DOHH2 (cell line): ENCODE results near the gene COL9A3.

Experiments
- EZH2phosphoT487 ChIP-seq: fragments of 200-600 bp; sonication (generic); IDR thresholded peaks from 2 replicates; pipeline ENCODE4 v1.6.1; 2017; ENCODE audit warnings: borderline replicate concordance, mild to moderate bottlenecking, antibody characterized with exemption, low read length, moderate library complexity, mixed read lengths
- TF ChIP-seq, protein P1 (sequence below): fragments of 200-600 bp; sonication (generic); IDR thresholded peaks from one replicate; pipeline ENCODE4 v1.5.1; 2014; ENCODE audit warnings: antibody characterized with exemption, mild to moderate bottlenecking, low read depth, low read length; ENCODE audit not compliant: poor library complexity, severe bottlenecking

- TF ChIP-seq, protein P1, sequence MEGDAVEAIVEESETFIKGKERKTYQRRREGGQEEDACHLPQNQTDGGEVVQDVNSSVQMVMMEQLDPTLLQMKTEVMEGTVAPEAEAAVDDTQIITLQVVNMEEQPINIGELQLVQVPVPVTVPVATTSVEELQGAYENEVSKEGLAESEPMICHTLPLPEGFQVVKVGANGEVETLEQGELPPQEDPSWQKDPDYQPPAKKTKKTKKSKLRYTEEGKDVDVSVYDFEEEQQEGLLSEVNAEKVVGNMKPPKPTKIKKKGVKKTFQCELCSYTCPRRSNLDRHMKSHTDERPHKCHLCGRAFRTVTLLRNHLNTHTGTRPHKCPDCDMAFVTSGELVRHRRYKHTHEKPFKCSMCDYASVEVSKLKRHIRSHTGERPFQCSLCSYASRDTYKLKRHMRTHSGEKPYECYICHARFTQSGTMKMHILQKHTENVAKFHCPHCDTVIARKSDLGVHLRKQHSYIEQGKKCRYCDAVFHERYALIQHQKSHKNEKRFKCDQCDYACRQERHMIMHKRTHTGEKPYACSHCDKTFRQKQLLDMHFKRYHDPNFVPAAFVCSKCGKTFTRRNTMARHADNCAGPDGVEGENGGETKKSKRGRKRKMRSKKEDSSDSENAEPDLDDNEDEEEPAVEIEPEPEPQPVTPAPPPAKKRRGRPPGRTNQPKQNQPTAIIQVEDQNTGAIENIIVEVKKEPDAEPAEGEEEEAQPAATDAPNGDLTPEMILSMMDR = no peak
- TF ChIP-seq EZH2phosphoT487 = no peak
Measured at GRCh38 chr20:62809530-62810428, 7.1 kb upstream of the COL9A3 start.
